PC-3 (cell line): ENCODE measurements around the gene PTPRN2. TPM values are rescaled to one million over a fixed set of nuclear protein-coding genes. Genes with fewer than 3 reads are reported as not detected.
"Not testable (repeated sequence)": the region's sequence is repeated elsewhere in the genome, so short reads cannot be mapped to it uniquely, and the experiment has no call there.

Experiments used
- ATAC-seq: fragments of 200-7000 bp; cut with Tn5 transposase; 2 replicates; pipeline ENCODE4 v1.9.1; 2020; ENCODE audit warnings: mild to moderate bottlenecking, moderate library complexity
- BruUV-seq: library from RNA; stranded (reverse); fragments of 400-500 nt; replicated peaks from 2 replicates; lab custom pipeline; 2021; lab: Mats Ljungman, UMichigan
- CTCF ChIA-PET: fragments of 300-600 bp; sonication (Branson Sonifier 250); formaldehyde crosslinking; loops from one replicate; lab custom pipeline; 2022; ENCODE audit warnings: antibody characterized with exemption; lab: Charles Lee
- POLR2A ChIA-PET: fragments of 300-600 bp; sonication (Branson Sonifier 250); formaldehyde crosslinking; loops from one replicate; lab custom pipeline; 2022; ENCODE audit warnings: antibody characterized with exemption; ENCODE audit not compliant: unreplicated experiment; lab: Charles Lee
- DNase-seq: peaks from one replicate; pipeline ENCODE4 v3.0.0-alpha.2; 2015
- H2AFZ ChIP-seq: fragments of 300-600 bp; sonication (generic); 2 replicates; pipeline ENCODE4 v1.6.0; 2016; ENCODE audit warnings: antibody characterized with exemption, low read length
- H3F3A ChIP-seq: fragments of 300-600 bp; sonication (generic); one replicate; pipeline ENCODE4 v1.6.0; 2017; ENCODE audit warnings: antibody characterized with exemption, low read length, control low read depth, mild to moderate bottlenecking; ENCODE audit not compliant: unreplicated experiment
- H3K27ac ChIP-seq: fragments of 300-600 bp; sonication (generic); 2 replicates; pipeline ENCODE4 v1.5.1; 2016; ENCODE audit warnings: mild to moderate bottlenecking, low read length
- H3K27me3 ChIP-seq: fragments of 300-600 bp; sonication (generic); 2 replicates; pipeline ENCODE4 v1.6.1; 2016; ENCODE audit warnings: low read length, mixed read lengths
- H3K36me3 ChIP-seq: fragments of 300-600 bp; sonication (generic); 2 replicates; pipeline ENCODE4 v1.6.1; 2016; ENCODE audit warnings: low read depth, mixed run types, low read length, mixed read lengths
- H3K4me1 ChIP-seq: fragments of 300-600 bp; sonication (generic); 2 replicates; pipeline ENCODE4 v1.5.1; 2016; ENCODE audit warnings: low read length; ENCODE audit not compliant: insufficient read depth
- H3K4me2 ChIP-seq: fragments of 300-600 bp; sonication (generic); 2 replicates; pipeline ENCODE4 v1.6.0; 2016; ENCODE audit warnings: low read length
- H3K4me3 ChIP-seq: fragments of 300-600 bp; sonication (generic); 2 replicates; pipeline ENCODE4 v1.5.1; 2016; ENCODE audit warnings: mild to moderate bottlenecking, low read length, mixed read lengths
- H3K79me2 ChIP-seq: fragments of 300-600 bp; sonication (generic); 2 replicates; pipeline ENCODE4 v1.6.1; 2017; ENCODE audit warnings: low read length, mixed read lengths
- H3K9ac ChIP-seq: fragments of 300-600 bp; sonication (generic); 2 replicates; pipeline ENCODE4 v1.6.0; 2016; ENCODE audit warnings: mild to moderate bottlenecking, low read length
- H3K9me2 ChIP-seq: fragments of 300-600 bp; sonication (generic); replicated peaks from 2 replicates; pipeline ENCODE4 v1.6.1; 2016; ENCODE audit warnings: mixed run types, low read length, mixed read lengths
- H3K9me3 ChIP-seq: fragments of 300-600 bp; sonication (generic); 2 replicates; pipeline ENCODE4 v1.6.1; 2016; ENCODE audit warnings: low read length, mixed read lengths
- H4K20me1 ChIP-seq: fragments of 300-600 bp; sonication (generic); 2 replicates; pipeline ENCODE4 v1.6.1; 2016; ENCODE audit warnings: low read length, mixed read lengths
- EZH2 ChIP-seq: fragments of 300-600 bp; sonication (generic); IDR thresholded peaks from one replicate; pipeline ENCODE4 v1.6.1; 2017; ENCODE audit warnings: antibody characterized with exemption, mild to moderate bottlenecking, low read length; ENCODE audit not compliant: unreplicated experiment
- EZH2phosphoT487 ChIP-seq: fragments of 300-600 bp; sonication (generic); IDR thresholded peaks from 2 replicates; pipeline ENCODE4 v1.6.1; 2018; ENCODE audit warnings: mild to moderate bottlenecking, antibody characterized with exemption, low read length, borderline replicate concordance
- intact Hi-C: fragments of 100-400 bp; cut with micrococcal nuclease; formaldehyde crosslinking; loops from 2 replicates; pipeline ENCODE4 v1.9.0; 2023
- total RNA-seq: library from RNA; depleted of rRNA; stranded (reverse); fragments of >200 nt; gene quantifications from 2 replicates; pipeline ENCODE4 v1.2.3, GENCODE V29; 2014
- TF ChIP-seq, protein P1 (sequence below): fragments of 300-600 bp; sonication (generic); conservative IDR thresholded peaks from 2 replicates; pipeline ENCODE4 v1.5.1; 2017; ENCODE audit warnings: antibody characterized with exemption, low read depth, mild to moderate bottlenecking, low read length

PTPRN2 gene
- total RNA-seq, 1 experiment from 2014 or later = 3.2 TPM

GRCh38 chr7:158157460-158157859, 430.2 kb downstream of the PTPRN2 start:
- Histone ChIP-seq H4K20me1 (no peaks in the 10 kb centered on the region), H3K4me3 (no peak overlapping the region), H3K27ac (no peak overlapping the region), H3K9ac (no peak overlapping the region), H3F3A (no peaks in the 10 kb centered on the region), H2AFZ (no peak overlapping the region), H3K4me2 (no peak overlapping the region), H3K9me2 (no peaks in the 10 kb centered on the region), H3K36me3 (no peaks in the 10 kb centered on the region), H3K79me2 (no peaks in the 10 kb centered on the region), H3K4me1 (no peaks in the 10 kb centered on the region), H3K9me3 (no peaks in the 10 kb centered on the region), H3K27me3 (no peaks in the 10 kb centered on the region)
- ATAC-seq = no peak
- ChIA-PET CTCF (no interaction called here), POLR2A (no interaction called here)
- no peak for DNase-seq
- TF ChIP-seq EZH2phosphoT487 = no peak
- no peak for TF ChIP-seq EZH2
- TF ChIP-seq, protein P1, sequence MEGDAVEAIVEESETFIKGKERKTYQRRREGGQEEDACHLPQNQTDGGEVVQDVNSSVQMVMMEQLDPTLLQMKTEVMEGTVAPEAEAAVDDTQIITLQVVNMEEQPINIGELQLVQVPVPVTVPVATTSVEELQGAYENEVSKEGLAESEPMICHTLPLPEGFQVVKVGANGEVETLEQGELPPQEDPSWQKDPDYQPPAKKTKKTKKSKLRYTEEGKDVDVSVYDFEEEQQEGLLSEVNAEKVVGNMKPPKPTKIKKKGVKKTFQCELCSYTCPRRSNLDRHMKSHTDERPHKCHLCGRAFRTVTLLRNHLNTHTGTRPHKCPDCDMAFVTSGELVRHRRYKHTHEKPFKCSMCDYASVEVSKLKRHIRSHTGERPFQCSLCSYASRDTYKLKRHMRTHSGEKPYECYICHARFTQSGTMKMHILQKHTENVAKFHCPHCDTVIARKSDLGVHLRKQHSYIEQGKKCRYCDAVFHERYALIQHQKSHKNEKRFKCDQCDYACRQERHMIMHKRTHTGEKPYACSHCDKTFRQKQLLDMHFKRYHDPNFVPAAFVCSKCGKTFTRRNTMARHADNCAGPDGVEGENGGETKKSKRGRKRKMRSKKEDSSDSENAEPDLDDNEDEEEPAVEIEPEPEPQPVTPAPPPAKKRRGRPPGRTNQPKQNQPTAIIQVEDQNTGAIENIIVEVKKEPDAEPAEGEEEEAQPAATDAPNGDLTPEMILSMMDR = no peak
- BruUV-seq = no TSS peak
- intact Hi-C loops = no loop called here

GRCh38 chr7:158151273-158151672, 436.4 kb downstream of the PTPRN2 start:
- H3K27ac ChIP-seq = peak overlapping the region; percentile 36
- H2AFZ ChIP-seq, H3K79me2 ChIP-seq, POLR2A ChIA-PET, H3K9me2 ChIP-seq, BruUV-seq, H3K4me1 ChIP-seq, H3F3A ChIP-seq, CTCF ChIA-PET, H4K20me1 ChIP-seq, intact Hi-C loops, H3K36me3 ChIP-seq, H3K4me3 ChIP-seq, H3K27me3 ChIP-seq: not testable (repeated sequence)
- H3K9ac ChIP-seq = peak overlapping the region; percentile 8; the same call in 1 of the 2 replicates
- peak; percentile 96 for DNase-seq
- peaks cover 13% of the 10 kb centered on the region for H3K9me3 ChIP-seq
- ATAC-seq = peak; percentile 93
- peak overlapping the region; percentile 9; the same call in 1 of the 2 replicates for H3K4me2 ChIP-seq

GRCh38 chr7:158150234-158150633, 437.4 kb downstream of the PTPRN2 start:
- Histone ChIP-seq H3K9ac (no peak overlapping the region), H3K4me2 (no peak overlapping the region), H3K4me1 (no peaks in the 10 kb centered on the region), H3K9me2 (no peaks in the 10 kb centered on the region), H3K79me2 (no peaks in the 10 kb centered on the region), H3K27ac (no peak overlapping the region), H4K20me1 (no peaks in the 10 kb centered on the region), H3K27me3 (peaks cover 6% of the 10 kb centered on the region), H3K9me3 (peaks cover 20% of the 10 kb centered on the region), H2AFZ (no peak overlapping the region), H3K36me3 (no peaks in the 10 kb centered on the region), H3F3A (peaks cover 10% of the 10 kb centered on the region), H3K4me3 (no peak overlapping the region)
- DNase-seq (no peak), ATAC-seq (no peak)
- TF ChIP-seq EZH2phosphoT487 (no peak), EZH2 (no peak)
- TF ChIP-seq, protein P1 = no peak
- intact Hi-C loops = no loop called here
- ChIA-PET POLR2A (no interaction called here), CTCF (no interaction called here)
- BruUV-seq = no TSS peak

- H3K27me3 ChIP-seq, H3K4me3 ChIP-seq, H3K4me2 ChIP-seq, DNase-seq, H3K79me2 ChIP-seq, CTCF ChIA-PET, H3K4me1 ChIP-seq, H3K9me2 ChIP-seq, H4K20me1 ChIP-seq, H3F3A ChIP-seq, intact Hi-C loops, POLR2A ChIA-PET, H3K27ac ChIP-seq, ATAC-seq, H2AFZ ChIP-seq, BruUV-seq, H3K36me3 ChIP-seq, H3K9ac ChIP-seq: not testable (repeated sequence)
- H3K9me3 ChIP-seq = peaks cover 21% of the 10 kb centered on the region
Observed at GRCh38 chr7:158147431-158147830, 440.2 kb downstream of the PTPRN2 start.
